ENCODE results near the gene ZW10. TPM values are rescaled to one million over a fixed set of nuclear protein-coding genes. Genes with fewer than 3 reads are reported as not detected.

Gene ZW10
- total RNA-seq, 1 experiment from 2014 or later = 21.0 TPM

- no peak overlapping the region for H3K4me2 ChIP-seq (ENCODE audit: low read length)
- no peak overlapping the region for H3K9ac ChIP-seq (ENCODE audit: low read length)
- no peak overlapping the region for H3K4me3 ChIP-seq (replicated peaks in 1 of 2; ENCODE audit: low read depth in 1 of 2, low read length in 2 of 2)
- no peak overlapping the region for H2AFZ ChIP-seq (ENCODE audit: low read depth, low read length, poor library complexity, severe bottlenecking)
- no peak for ATAC-seq
- H3K27me3 ChIP-seq (ENCODE audit: insufficient read depth, low read length) = no peaks in the 10 kb centered on the region
- H3K27ac ChIP-seq (ENCODE audit: low read depth, low read length) = no peak overlapping the region
- H4K20me1 ChIP-seq (ENCODE audit: insufficient read depth) = no peaks in the 10 kb centered on the region
- CTCF ChIA-PET = no interaction called here
- H3K36me3 ChIP-seq (ENCODE audit: control insufficient read depth in 1 of 2, insufficient read depth in 2 of 2, low read length in 2 of 2) = no peaks in the 10 kb centered on the region
- RAD21 ChIA-PET (ENCODE audit: low non-redundant PET in 1 of 2, low total read pairs in 2 of 2, uncharacterized antibody in 2 of 2, unreplicated experiment in 2 of 2) = no interaction called here
- intact Hi-C loops (cut with micrococcal nuclease) = no loop called here
- no peak for DNase-seq (ENCODE audit: low read depth, low spot score)
- H3K79me2 ChIP-seq (ENCODE audit: insufficient read depth, low read length) = no peaks in the 10 kb centered on the region
- no peaks in the 10 kb centered on the region for H3K4me1 ChIP-seq (ENCODE audit: control insufficient read depth in 1 of 2, insufficient read depth in 2 of 2, low read length in 2 of 2)
- no TSS peak for BruUV-seq (replicated peaks)
- POLR2A ChIA-PET = no interaction called here
- H3K9me2 ChIP-seq (ENCODE audit: insufficient read depth) = no peaks in the 10 kb centered on the region
- H3K9me3 ChIP-seq (ENCODE audit: control insufficient read depth in 1 of 2, insufficient read depth in 1 of 2, low read depth in 1 of 2, low read length in 2 of 2) = no peaks in the 10 kb centered on the region
- TF ChIP-seq FOSL1 (IDR thresholded peaks at IDR 0.05; ENCODE audit: low read depth) = no peak
- TF ChIP-seq EZH2phosphoT487 (IDR thresholded peaks at IDR 0.05; ENCODE audit: borderline replicate concordance) = no peak
- TF ChIP-seq ZNF274 (IDR thresholded peaks at IDR 0.05; ENCODE audit: low read depth, low read length) = no peak
- TF ChIP-seq ZBTB33 (IDR thresholded peaks at IDR 0.05; ENCODE audit: extremely low read depth, insufficient replicate concordance, low read length) = no peak
- no peak for TF ChIP-seq ZFX (IDR thresholded peaks at IDR 0.05)
- no peak for TF ChIP-seq CEBPB (IDR thresholded peaks at IDR 0.05; ENCODE audit: low read depth)
- no peak for TF ChIP-seq EZH2 (IDR thresholded peaks at IDR 0.05)
- no peak for TF ChIP-seq EGR1 (IDR thresholded peaks at IDR 0.05; ENCODE audit: low read depth)
- no peak for TF ChIP-seq MAX (IDR thresholded peaks at IDR 0.05)
- TF ChIP-seq TCF7L2 (IDR thresholded peaks at IDR 0.05; ENCODE audit: borderline replicate concordance, extremely low read depth, insufficient read depth, insufficient read length) = no peak
- no peak for TF ChIP-seq SIN3A (IDR thresholded peaks at IDR 0.05; ENCODE audit: low read depth)
- no peak for TF ChIP-seq REST (IDR thresholded peaks at IDR 0.05; ENCODE audit: low read depth)
- no peak for TF ChIP-seq CBX3 (IDR thresholded peaks at IDR 0.05; ENCODE audit: low read depth)
- TF ChIP-seq JUND (IDR thresholded peaks at IDR 0.05) = no peak
- no peak for TF ChIP-seq ATF3 (IDR thresholded peaks at IDR 0.05)
These were observed 51.3 kb downstream of the ZW10 start for GRCh38 chr11:113722221-113722620.

Data from HCT116 (cell line).